Breast epithelium (tissue), 4 donors: Measurements from ENCODE around the gene SOST. TPM values are rescaled to one million over a fixed set of nuclear protein-coding genes. Genes with fewer than 3 reads are reported as not detected.

Experiments used
- DNase-seq, 2 donors: peaks; one replicate each; pipeline ENCODE4 v3.0.0-alpha.2; 2019; ENCODE audit warnings: low spot score in 2 of 2
- H3K27ac ChIP-seq, 2 donors: fragments of 200-600 bp; sonication (generic) in 1 of 2; one replicate each; pipeline ENCODE4 v1.5.1; 2016 to 2019; ENCODE audit warnings: mild to moderate bottlenecking in 1 of 2
- H3K27me3 ChIP-seq, 2 donors: fragments of 200-600 bp; sonication (generic) in 1 of 2; one replicate each; pipeline versions ENCODE4 v1.5.1 to v1.6.0; 2017 to 2019; ENCODE audit warnings: control low read depth in 1 of 2, mild to moderate bottlenecking in 1 of 2
- H3K36me3 ChIP-seq: fragments of 200-600 bp; one replicate; pipeline ENCODE4 v1.5.1; 2019
- H3K4me1 ChIP-seq, 2 donors: fragments of 200-600 bp; sonication (generic); one replicate each; pipeline ENCODE4 v1.5.1; 2016 to 2019; ENCODE audit warnings: control low read depth in 1 of 2
- H3K4me3 ChIP-seq, 3 donors: fragments of 200-600 bp; sonication (generic); 1 replicate in 2 of 3; 2 replicates in 1 of 3; pipeline ENCODE4 v1.5.1; 2016 to 2019; ENCODE audit warnings: mild to moderate bottlenecking in 3 of 3, moderate library complexity in 2 of 3
- H3K9me3 ChIP-seq, 2 donors: fragments of 200-600 bp; sonication (generic) in 1 of 2; one replicate each; pipeline ENCODE4 v1.5.1; 2016 to 2019; ENCODE audit warnings: control low read depth in 1 of 2
- CTCF ChIP-seq, 3 donors: fragments of 450-650 bp; IDR thresholded peaks; one replicate each; pipeline ENCODE4 v1.5.1; 2016 to 2017; ENCODE audit warnings: antibody characterized with exemption in 3 of 3, mild to moderate bottlenecking in 3 of 3, moderate library complexity in 3 of 3
- POLR2A ChIP-seq: fragments of 450-650 bp; IDR thresholded peaks from one replicate; pipeline ENCODE4 v1.6.1; 2016; ENCODE audit warnings: antibody characterized with exemption, mild to moderate bottlenecking, moderate library complexity
- POLR2AphosphoS5 ChIP-seq, 3 donors: sonication (generic); formaldehyde crosslinking; IDR thresholded peaks; one replicate each; pipeline ENCODE4 v1.6.1; 2017; ENCODE audit warnings: antibody characterized with exemption in 3 of 3
- intact Hi-C: fragments of 100-400 bp; cut with DNase I; formaldehyde crosslinking; loops from one replicate; pipeline ENCODE4 v1.15.1; 2023; ENCODE audit warnings: low total_unique reads
- total RNA-seq, 3 donors: library from RNA; depleted of rRNA; stranded (reverse); fragments of >200 nt; gene quantifications; one replicate each; pipeline ENCODE4 v1.1.0, GENCODE V29; 2016

The SOST gene
- total RNA-seq, 3 donors from 2014 or later, result not detected

- no peaks in the 10 kb centered on the region for H3K4me1 ChIP-seq
- H3K4me3 ChIP-seq, result no peak overlapping the region
- no peaks in the 10 kb centered on the region for H3K36me3 ChIP-seq
- no peak overlapping the region for H3K27ac ChIP-seq
- H3K9me3 ChIP-seq, result no peaks in the 10 kb centered on the region
- TF ChIP-seq CTCF (IDR thresholded peaks at IDR 0.05) (no peak), POLR2A (no peak), POLR2AphosphoS5 (IDR thresholded peaks at IDR 0.05) (no peak)
- intact Hi-C loops, result no loop called here
- peaks cover 0 to 6% of the 10 kb centered on the region in 2 donors for H3K27me3 ChIP-seq
- DNase-seq, result no peak
These were observed 13.1 kb downstream of the SOST start for GRCh38 chr17:43745541-43745940.

- Histone ChIP-seq H3K27ac (no peak overlapping the region), H3K9me3 (no peaks in the 10 kb centered on the region), H3K36me3 (no peaks in the 10 kb centered on the region), H3K4me3 (no peak overlapping the region), H3K27me3 (no peaks in the 10 kb centered on the region), H3K4me1 (no peaks in the 10 kb centered on the region)
- DNase-seq, result no peak
- TF ChIP-seq CTCF (IDR thresholded peaks at IDR 0.05) (no peak), POLR2AphosphoS5 (IDR thresholded peaks at IDR 0.05) (no peak), POLR2A (no peak)
- intact Hi-C loops, result no loop called here
These were observed 17.0 kb downstream of the SOST start for GRCh38 chr17:43741636-43742035.

- Histone ChIP-seq H3K27me3 (no peaks in the 10 kb centered on the region), H3K4me1 (no peaks in the 10 kb centered on the region), H3K9me3 (no peaks in the 10 kb centered on the region), H3K4me3 (no peak overlapping the region), H3K27ac (no peak overlapping the region), H3K36me3 (no peaks in the 10 kb centered on the region)
- intact Hi-C loops, result no loop called here
- DNase-seq, result no peak
- TF ChIP-seq POLR2AphosphoS5 (IDR thresholded peaks at IDR 0.05), result no peak
- no peak for TF ChIP-seq POLR2A
- no peak for TF ChIP-seq CTCF (IDR thresholded peaks at IDR 0.05)
These were observed 18.1 kb downstream of the SOST start for GRCh38 chr17:43740541-43740940.

- Histone ChIP-seq H3K27me3 (no peaks in the 10 kb centered on the region), H3K4me3 (no peak overlapping the region), H3K4me1 (no peaks in the 10 kb centered on the region), H3K27ac (no peak overlapping the region), H3K9me3 (no peaks in the 10 kb centered on the region), H3K36me3 (no peaks in the 10 kb centered on the region)
- TF ChIP-seq CTCF (IDR thresholded peaks at IDR 0.05) (no peak), POLR2A (no peak), POLR2AphosphoS5 (IDR thresholded peaks at IDR 0.05) (no peak)
- no peak for DNase-seq
- intact Hi-C loops, result no loop called here
These were observed 20.9 kb downstream of the SOST start for GRCh38 chr17:43737722-43738121.

- no peaks in the 10 kb centered on the region for H3K36me3 ChIP-seq
- intact Hi-C loops, result no loop called here
- H3K27me3 ChIP-seq, result no peaks in the 10 kb centered on the region
- H3K4me1 ChIP-seq, result no peaks in the 10 kb centered on the region
- H3K4me3 ChIP-seq, result no peak overlapping the region
- no peak for TF ChIP-seq POLR2AphosphoS5 (IDR thresholded peaks at IDR 0.05)
- TF ChIP-seq POLR2A, result no peak
- no peak for TF ChIP-seq CTCF (IDR thresholded peaks at IDR 0.05)
- DNase-seq, result no peak
- no peak overlapping the region for H3K27ac ChIP-seq
- H3K9me3 ChIP-seq, result no peaks in the 10 kb centered on the region
These were observed 22.2 kb downstream of the SOST start for GRCh38 chr17:43736389-43736788.
